GM12891 (cell line): ENCODE measurements around the gene TBC1D8.

Experiments
- DNase-seq: peaks from one replicate; pipeline ENCODE4 v3.0.0; 2011; ENCODE audit warnings: low spot score; ENCODE audit not compliant: insufficient read length
- FAIRE-seq: peaks from 2 replicates; lab custom pipeline; 2011; peaks lifted over from hg19 to GRCh38; lab: Jason Lieb, UNC
- PAX5 ChIP-seq: IDR thresholded peaks from 2 replicates; pipeline ENCODE4 v1.6.1; 2011; ENCODE audit warnings: low read length, moderate library complexity, mild to moderate bottlenecking; ENCODE audit not compliant: insufficient read depth, severe bottlenecking
- POLR2A ChIP-seq: IDR thresholded peaks from 2 replicates; pipeline ENCODE4 v1.6.1; 2011; ENCODE audit warnings: low read depth, low read length, control low read depth
- POLR2AphosphoS5 ChIP-seq: IDR thresholded peaks from 2 replicates; pipeline ENCODE4 v1.6.1; 2011; ENCODE audit warnings: low read depth, low read length, control low read depth
- POU2F2 ChIP-seq: IDR thresholded peaks from 2 replicates; pipeline ENCODE4 v1.6.1; 2011; ENCODE audit warnings: low read depth, mild to moderate bottlenecking, control low read depth, low read length, moderate library complexity
- SPI1 ChIP-seq: IDR thresholded peaks from 2 replicates; pipeline ENCODE4 v1.6.1; 2011; ENCODE audit warnings: low read depth, low read length, control low read depth
- TAF1 ChIP-seq: IDR thresholded peaks from 2 replicates; pipeline ENCODE4 v1.6.1; 2011; ENCODE audit warnings: low read depth, low read length, control low read depth

TBC1D8 gene

DNA sequence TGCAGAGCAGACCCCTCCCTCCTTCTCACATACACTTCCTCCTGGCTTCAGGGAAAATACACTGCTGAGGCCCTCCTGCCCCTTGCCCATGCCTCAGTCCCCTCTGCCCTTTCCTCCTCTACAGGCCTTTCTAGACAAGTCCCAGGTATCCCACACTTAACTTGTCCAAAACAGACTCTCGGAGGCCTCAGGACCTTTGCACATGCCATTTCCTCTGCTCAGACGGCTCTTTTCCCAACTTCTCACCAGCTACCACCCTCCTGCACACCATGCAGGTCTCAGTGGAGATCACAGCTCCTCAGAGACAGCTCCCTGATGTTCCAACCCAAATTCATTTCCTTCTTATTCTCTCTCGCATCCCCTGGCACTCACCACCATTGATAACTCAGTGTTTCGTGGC, 11.7 kb downstream of the TBC1D8 start:
- FAIRE-seq (no peak), DNase-seq (no peak)
- TF ChIP-seq PAX5: no peak
- no peak for TF ChIP-seq POU2F2
- no peak for TF ChIP-seq POLR2A
- TF ChIP-seq SPI1: no peak
- TF ChIP-seq POLR2AphosphoS5: no peak
- TF ChIP-seq TAF1: no peak

DNA sequence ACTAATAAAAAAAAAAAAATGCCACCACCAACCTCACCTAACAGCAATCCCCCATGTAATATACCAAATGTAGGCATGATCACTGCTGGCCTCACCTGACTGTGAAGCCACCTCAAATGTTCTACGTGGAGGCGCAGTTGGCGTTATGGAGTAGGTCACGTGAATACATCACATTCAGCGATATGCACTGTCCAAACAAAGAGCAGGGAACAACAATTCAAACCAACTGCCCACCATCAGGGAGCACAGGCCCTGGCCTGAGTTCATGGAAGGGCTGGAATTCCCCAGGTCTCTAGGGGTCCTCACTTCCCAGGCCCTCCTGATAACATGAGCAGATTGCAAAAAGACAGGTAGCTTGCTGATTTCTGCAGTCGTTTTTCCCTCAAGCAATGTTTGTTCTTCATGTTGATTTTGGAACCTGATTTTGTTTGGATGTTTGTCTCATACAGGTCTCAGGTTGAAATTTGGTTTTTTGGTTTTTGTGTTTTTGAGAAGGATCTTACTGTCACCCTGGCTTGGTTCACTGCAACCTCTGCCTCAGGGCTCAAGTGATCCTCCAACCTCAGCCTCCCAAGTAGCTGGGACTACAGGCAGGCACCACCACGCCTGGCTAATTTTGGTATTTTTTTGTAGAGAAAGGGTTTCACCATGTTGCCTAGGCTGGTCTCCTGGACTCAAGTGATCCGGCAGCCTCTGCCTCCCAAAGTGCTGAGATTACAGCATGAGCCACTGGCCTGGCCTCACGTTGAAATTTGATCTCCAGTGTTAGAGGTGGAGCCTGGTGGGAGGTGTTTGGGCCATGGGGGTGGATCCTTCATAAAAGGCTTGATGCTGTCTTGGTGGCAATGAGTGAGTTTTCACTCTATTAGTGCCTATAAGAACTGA, 15.5 kb downstream of the TBC1D8 start:
- no peak for FAIRE-seq
- DNase-seq: no peak
- no peak for TF ChIP-seq POLR2A
- no peak for TF ChIP-seq POU2F2
- no peak for TF ChIP-seq TAF1
- no peak for TF ChIP-seq POLR2AphosphoS5
- no peak for TF ChIP-seq SPI1
- TF ChIP-seq PAX5: no peak

DNA sequence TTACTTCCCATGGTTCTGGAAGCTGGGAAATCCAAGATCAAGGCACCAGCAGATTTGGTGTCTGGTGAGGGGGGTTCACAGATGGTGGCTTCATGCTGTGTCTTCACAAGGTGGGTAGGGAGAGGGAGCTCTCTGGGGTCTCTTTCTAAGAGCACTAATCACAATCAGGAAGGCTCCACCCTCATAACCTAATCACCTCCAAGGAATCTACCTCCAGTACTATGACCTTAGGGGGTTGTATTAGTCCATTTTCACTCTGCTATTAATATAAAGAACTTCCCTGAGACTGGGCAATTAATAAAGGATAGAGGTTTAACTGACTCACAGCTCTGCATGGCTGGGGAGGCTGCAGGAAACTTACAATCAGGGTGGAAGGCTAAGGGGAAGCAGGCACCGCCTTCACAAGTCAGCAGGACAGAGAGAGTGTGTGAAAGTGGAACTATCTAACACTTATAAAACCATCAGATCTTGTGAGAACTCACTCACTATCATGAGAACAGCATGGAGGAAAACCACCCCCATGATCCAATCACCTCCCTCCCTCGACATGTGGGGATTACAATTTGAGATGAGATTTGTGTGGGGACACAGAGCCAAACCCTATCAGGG, 17.6 kb downstream of the TBC1D8 start:
- TF ChIP-seq POU2F2: no peak
- no peak for DNase-seq
- FAIRE-seq: peak; percentile 23

DNA sequence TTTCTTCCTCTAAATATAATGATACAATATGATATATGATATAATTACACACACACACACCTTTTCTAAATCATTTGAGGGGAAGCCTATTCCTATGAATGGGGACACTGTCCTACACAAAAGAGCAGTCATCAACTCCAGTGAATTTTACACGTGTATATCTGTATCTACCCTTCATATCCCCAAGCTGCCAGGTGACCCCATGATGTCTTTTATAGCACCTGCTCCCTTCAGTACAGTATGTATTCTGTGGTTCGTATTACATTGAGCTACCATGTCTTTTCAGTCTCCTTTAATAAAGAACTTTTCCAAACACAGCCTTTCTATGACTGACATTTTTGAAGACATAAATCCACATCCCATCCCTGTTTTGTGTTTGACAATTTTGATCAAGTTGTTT, 19.0 kb downstream of the TBC1D8 start:
- no peak for FAIRE-seq
- TF ChIP-seq TAF1: no peak
- no peak for TF ChIP-seq PAX5
- no peak for TF ChIP-seq SPI1
- TF ChIP-seq POLR2AphosphoS5: no peak
- TF ChIP-seq POLR2A: no peak
- TF ChIP-seq POU2F2: no peak
- DNase-seq: no peak

DNA sequence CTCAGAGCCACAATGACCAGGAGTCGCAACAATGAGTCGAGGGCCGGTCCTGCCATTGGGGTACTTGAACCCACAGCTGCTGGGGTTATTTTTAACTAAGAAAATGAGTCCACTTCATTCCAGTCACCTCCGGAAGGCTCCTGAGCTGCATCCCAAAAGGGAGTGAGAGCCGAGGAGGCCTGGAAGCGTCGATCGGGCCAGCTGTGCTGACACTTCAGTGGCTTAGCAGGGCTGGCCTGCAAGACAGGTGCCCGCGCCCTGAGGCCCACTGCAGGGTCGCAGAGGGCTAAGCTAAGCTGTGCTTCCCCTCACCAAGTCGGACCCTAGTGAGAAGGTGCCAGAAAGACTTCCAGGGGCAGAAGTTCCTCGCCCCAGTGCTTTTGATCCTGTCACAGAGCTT, 21.1 kb downstream of the TBC1D8 start:
- no peak for FAIRE-seq
- no peak for DNase-seq
- TF ChIP-seq POLR2AphosphoS5: no peak
- TF ChIP-seq SPI1: no peak
- TF ChIP-seq POLR2A: no peak

DNA sequence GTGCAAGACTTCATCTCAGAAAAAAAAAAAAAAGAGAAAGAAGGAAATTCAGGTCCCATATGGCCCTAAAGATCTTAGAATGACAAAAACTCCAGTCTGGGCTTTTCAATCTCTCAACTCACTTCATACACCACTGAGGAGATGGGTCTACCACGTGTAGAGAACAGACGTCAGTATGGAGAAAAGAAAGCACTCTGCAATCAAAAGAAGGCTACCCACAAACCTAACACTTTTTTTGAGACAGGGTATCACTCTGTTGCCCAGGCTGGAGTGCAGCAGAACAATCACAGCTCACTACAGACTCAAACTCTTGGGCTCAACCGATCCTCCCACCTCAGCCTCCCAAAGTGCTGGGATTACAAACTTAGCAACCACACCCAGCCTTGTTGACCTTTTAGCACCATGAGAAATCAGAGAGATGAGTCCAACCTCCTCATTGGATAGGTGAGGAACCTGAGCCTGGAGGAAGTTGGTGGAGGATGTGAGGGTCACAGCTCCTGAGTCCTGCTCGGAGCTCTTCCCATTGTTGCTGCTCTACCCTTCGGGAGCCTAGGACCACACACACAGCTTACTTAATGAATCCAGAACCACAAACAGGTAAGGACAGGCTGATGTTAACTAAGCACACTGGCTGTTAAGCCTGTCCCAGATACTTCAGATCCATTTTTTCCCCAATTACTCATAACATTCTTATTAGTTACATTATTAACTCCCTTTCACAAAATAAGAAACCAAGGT, 23.7 kb downstream of the TBC1D8 start:
- FAIRE-seq (no peak), DNase-seq (no peak)
- no peak for TF ChIP-seq TAF1
- no peak for TF ChIP-seq PAX5
- TF ChIP-seq POU2F2: no peak
- TF ChIP-seq SPI1: no peak
- TF ChIP-seq POLR2AphosphoS5: no peak
- no peak for TF ChIP-seq POLR2A

DNA sequence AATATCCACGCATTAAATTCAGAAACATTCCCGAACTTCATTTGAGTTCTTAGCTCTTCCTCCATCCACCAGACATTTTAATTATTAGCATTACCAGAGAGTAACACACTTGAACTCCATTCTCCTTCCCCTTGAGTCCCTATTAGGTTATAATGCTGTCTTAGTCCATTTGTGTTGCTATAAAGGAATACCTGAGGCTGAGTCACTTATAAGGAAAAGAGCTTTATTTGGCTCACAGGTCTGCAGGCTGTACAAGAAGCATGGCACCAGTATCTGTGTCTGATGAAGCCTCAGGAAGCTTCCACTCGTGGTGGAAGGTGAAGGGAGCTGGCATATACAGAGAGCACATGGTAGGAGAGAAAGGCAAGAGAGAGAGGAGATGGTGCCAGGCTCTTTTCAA, 25.4 kb downstream of the TBC1D8 start:
- TF ChIP-seq POLR2AphosphoS5 (no peak), POLR2A (no peak)
- no peak for DNase-seq
- FAIRE-seq: no peak

DNA sequence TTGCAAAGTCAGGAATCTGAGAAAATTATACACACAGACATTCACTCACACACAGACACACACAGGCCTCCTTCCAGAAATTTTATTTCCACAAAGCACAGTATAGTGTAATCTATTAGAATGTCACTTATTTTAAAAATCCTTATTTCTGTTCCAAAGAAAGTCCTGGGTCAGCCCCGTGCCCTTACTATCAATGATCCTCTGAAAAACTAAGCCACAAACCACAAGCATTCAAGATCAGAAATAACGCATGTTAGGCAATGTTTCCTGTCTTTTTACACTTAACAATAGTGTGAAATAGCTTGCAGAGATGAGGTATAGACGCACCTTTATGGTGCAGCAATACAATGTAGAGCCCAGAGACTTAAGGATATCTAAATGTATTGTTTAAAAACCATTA, 25.8 kb downstream of the TBC1D8 start:
- no peak for DNase-seq
- no peak for FAIRE-seq
- TF ChIP-seq TAF1 (no peak), SPI1 (no peak)

DNA sequence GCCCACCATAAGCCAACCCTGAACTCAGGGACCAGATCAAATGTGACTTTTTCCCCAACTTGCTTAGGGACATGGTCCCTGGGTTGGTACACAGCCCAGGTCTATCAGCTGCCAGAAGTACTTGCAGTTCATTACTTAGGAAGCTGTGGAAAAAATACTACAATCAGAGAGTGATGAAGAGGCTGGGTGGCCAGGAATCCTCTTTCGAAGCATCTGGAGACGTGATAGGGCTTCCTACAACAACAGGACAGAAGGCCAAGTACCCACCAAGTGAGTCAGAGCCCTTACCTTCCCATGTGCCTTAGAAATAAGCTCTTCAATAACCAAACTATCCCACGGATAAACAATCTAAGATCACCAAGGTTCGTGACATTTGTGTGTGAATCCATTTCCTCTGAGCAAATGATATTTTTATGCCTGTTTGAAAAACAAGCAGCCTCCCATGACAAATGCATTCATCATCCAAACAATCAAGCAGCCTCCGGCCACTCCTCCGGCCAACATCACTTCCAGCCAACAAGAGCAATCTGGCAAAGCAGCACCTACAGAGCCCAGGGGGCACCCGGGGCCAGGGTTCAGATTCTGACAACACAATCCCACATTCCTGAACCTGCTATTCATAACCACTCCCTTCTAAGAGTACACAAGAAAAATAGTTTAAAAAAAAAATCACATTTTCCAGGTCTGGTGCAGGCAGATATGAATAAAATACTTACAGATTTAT, 26.4 kb downstream of the TBC1D8 start:
- DNase-seq (no peak), FAIRE-seq (no peak)
- TF ChIP-seq POU2F2: no peak
- TF ChIP-seq POLR2AphosphoS5: no peak
- TF ChIP-seq TAF1: no peak
- TF ChIP-seq SPI1: no peak
- TF ChIP-seq PAX5: no peak
- no peak for TF ChIP-seq POLR2A
